ENCODE results near the gene MYO18A. TPM values are rescaled to one million over a fixed set of nuclear protein-coding genes. Genes with fewer than 3 reads are reported as not detected.
A peak's percentile ranks its signal among the peaks of the same experiment; 100 is the strongest.

The MYO18A gene
- total RNA-seq, 1 donor from 2014 or later = 48.2 TPM

DNA sequence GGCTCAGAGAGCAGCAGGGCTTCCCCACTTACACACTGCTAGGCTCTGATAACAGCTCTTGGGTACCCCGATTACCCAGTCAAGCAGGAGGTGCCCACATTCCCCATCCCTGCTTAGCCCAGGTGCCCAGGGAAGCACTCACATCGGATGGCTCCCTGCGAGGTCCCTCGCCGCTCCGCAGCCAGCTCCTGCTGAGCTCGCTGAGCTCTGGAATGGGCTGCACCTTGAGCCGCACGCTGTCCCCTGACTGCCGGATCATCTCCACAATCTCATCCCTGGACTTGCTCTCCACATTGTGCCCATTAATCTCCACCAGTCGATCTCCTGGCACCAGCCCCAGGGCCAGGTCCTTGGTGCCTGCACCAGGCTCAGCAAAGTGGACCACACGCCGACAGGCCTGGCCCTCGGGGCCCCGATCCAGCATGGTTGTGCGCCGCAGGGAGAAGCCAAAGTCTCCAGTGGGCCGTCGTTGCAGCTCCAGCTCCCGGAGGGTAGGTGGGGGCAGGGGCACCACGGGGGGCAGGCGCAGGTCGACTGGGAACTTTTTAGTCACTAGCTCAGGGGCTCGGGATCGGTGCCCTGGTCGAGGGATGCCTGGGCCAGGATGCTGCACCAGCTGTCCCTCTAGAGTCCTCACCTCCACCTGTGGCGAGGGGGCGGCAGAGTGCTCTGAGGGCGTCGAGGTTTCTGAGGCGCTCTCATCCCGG lies 14.2 kb downstream of the MYO18A start:
- Mint-ChIP-seq H3K4me3 (no peak overlapping the region), H3K9me3 (no peaks in the 10 kb centered on the region), H3K27me3 (ENCODE audit: low read depth) (no peaks in the 10 kb centered on the region), H3K36me3 (ENCODE audit: low read depth) (peaks cover 3% of the 10 kb centered on the region), H3K27ac (ENCODE audit: unreplicated experiment) (no peak overlapping the region), H3K4me1 (peaks cover 11% of the 10 kb centered on the region)
- TF ChIP-seq, protein P1, sequence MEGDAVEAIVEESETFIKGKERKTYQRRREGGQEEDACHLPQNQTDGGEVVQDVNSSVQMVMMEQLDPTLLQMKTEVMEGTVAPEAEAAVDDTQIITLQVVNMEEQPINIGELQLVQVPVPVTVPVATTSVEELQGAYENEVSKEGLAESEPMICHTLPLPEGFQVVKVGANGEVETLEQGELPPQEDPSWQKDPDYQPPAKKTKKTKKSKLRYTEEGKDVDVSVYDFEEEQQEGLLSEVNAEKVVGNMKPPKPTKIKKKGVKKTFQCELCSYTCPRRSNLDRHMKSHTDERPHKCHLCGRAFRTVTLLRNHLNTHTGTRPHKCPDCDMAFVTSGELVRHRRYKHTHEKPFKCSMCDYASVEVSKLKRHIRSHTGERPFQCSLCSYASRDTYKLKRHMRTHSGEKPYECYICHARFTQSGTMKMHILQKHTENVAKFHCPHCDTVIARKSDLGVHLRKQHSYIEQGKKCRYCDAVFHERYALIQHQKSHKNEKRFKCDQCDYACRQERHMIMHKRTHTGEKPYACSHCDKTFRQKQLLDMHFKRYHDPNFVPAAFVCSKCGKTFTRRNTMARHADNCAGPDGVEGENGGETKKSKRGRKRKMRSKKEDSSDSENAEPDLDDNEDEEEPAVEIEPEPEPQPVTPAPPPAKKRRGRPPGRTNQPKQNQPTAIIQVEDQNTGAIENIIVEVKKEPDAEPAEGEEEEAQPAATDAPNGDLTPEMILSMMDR (conservative IDR thresholded peaks at IDR 0.05) = no peak
- no peak for DNase-seq (ENCODE audit: low read depth, low spot score)

DNA sequence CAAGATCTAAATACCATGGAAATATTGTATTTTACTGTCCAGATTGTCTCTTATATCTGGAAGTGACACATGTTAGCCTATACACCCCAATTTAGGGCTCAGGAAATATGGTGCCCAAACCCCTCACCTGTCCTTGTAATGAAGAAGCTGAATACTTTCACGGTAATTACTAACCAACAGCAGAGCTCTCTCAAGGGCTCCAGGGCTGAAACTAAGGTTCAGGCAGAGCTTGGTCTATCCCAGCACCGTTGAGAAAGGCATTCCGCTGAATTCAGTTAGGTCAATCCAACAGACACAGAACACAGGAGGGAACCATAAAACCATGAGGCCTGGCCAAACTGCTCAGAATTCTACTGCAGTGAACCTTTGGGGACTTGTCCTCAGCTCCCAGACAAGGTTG lies 14.9 kb downstream of the MYO18A start:
- Mint-ChIP-seq H3K9me3 (no peaks in the 10 kb centered on the region), H3K4me1 (peaks cover 16% of the 10 kb centered on the region), H3K27me3 (ENCODE audit: low read depth) (no peaks in the 10 kb centered on the region), H3K27ac (ENCODE audit: unreplicated experiment) (no peak overlapping the region), H3K4me3 (no peak overlapping the region), H3K36me3 (ENCODE audit: low read depth) (no peaks in the 10 kb centered on the region)
- TF ChIP-seq, protein P1 (conservative IDR thresholded peaks at IDR 0.05) = no peak
- no peak for DNase-seq (ENCODE audit: low read depth, low spot score)

DNA sequence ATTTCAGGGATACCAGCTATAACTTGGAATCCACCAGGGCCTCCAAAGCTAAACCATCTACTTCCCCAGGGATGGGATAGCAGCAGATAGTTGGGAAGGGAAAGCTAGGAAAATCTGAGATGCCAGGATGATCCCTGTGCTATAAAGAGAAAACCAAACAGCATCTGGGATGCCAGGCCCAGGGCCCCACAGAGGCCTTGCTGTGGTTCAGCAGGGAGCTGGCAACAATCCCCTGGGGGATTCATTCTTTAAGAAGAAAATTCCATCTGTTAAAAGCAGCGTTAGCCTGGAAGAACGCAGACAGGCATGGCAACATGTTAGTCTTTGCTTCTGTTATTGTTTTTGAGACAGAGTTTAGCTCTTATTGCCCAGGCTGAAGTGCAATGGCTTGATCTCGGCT lies 16.6 kb downstream of the MYO18A start:
- H3K27ac Mint-ChIP-seq (ENCODE audit: unreplicated experiment) = no peak overlapping the region
- no peak overlapping the region for H3K4me3 Mint-ChIP-seq
- TF ChIP-seq, protein P1 (conservative IDR thresholded peaks at IDR 0.05) = no peak

DNA sequence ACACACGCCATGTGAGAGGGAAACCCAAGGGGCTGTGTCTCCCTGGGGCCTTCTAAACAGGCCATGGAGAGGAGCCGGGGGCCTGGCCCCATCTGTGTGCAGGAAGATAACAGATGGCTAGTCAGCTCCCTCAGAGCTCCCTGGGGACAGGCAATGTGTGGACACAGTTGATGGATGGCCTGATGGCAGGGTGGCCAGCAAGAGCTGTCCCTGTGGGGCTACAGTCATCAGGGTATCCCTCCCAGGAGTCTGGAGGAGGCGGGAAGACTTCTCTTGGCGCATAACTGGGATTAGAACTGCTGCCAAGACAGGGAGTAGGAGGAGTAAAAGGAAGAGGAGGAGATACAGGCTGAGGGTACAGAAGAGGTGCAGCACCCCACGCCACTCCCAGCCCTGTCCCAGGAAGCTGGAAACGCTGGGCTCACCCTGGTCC lies 17.3 kb downstream of the MYO18A start:
- Mint-ChIP-seq H3K4me3 (no peak overlapping the region), H3K27ac (ENCODE audit: unreplicated experiment) (no peak overlapping the region), H3K36me3 (ENCODE audit: low read depth) (no peaks in the 10 kb centered on the region), H3K4me1 (peaks cover 28% of the 10 kb centered on the region), H3K27me3 (ENCODE audit: low read depth) (no peaks in the 10 kb centered on the region), H3K9me3 (no peaks in the 10 kb centered on the region)
- DNase-seq (ENCODE audit: low read depth, low spot score) = no peak
- TF ChIP-seq, protein P1 (conservative IDR thresholded peaks at IDR 0.05) = no peak

More for the DNA sequence above, 16.6 kb downstream of the MYO18A start:
- no peak for DNase-seq (ENCODE audit: low read depth, low spot score)
- peaks cover 28% of the 10 kb centered on the region for H3K4me1 Mint-ChIP-seq
- no peaks in the 10 kb centered on the region for H3K27me3 Mint-ChIP-seq (ENCODE audit: low read depth)
- no peaks in the 10 kb centered on the region for H3K9me3 Mint-ChIP-seq
- H3K36me3 Mint-ChIP-seq (ENCODE audit: low read depth) = no peaks in the 10 kb centered on the region

DNA sequence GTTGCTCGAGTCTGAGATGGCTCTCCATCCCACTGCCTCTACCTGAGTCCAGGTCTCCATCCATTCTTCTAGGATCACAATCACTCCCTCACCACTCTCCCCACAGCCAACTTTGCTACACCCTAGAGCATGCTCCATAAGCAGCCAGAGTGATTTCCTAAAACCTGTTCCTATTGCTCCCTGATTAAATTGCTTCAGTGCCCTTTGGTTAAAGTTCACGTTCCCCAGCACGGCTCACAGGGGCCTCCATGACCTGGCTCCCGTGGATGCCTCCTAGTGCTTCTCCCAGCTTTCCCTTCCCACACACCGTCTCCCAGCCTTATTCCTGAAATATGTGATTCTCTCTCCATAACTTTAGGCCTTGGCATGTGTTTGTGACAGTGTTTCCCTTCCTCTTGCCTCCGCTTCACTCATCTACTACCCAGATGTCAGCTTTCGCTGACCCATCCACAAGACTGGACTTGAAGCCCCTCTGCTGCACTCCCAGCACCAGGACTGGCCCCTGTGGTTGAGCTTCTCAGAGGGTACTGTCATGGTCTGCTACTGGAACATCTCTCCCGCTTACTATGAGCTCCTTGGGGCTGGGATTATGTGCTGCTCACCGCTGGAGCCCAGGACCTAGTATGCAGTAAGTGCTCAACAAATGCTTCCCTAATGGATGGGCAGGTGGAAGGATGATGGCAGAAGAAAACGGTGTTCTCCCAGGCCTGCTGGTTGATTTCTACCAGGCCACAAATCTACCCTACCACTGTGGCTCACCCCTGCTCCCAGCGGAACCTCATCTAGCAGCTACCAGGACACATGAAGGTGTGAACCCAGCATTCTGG lies 17.9 kb downstream of the MYO18A start:
- Mint-ChIP-seq H3K9me3 (no peaks in the 10 kb centered on the region), H3K4me1 (peaks cover 28% of the 10 kb centered on the region), H3K36me3 (ENCODE audit: low read depth) (no peaks in the 10 kb centered on the region), H3K4me3 (no peak overlapping the region), H3K27me3 (ENCODE audit: low read depth) (no peaks in the 10 kb centered on the region), H3K27ac (ENCODE audit: unreplicated experiment) (peak overlapping the region; percentile 86)
- no peak for DNase-seq (ENCODE audit: low read depth, low spot score)
- TF ChIP-seq, protein P1 (conservative IDR thresholded peaks at IDR 0.05) = no peak
